BE2C (cell line): ENCODE data around the gene OR2A42.
"Not testable (repeated sequence)": the region's sequence is repeated elsewhere in the genome, so short reads cannot be mapped to it uniquely, and the experiment has no call there.

Experiments
- DNase-seq: peaks from one replicate; pipeline ENCODE4 v3.0.0-alpha.2; 2020
- H3K27me3 ChIP-seq: fragments of 250-450 bp; sonication (Bioruptor Pico); 2 replicates; pipeline ENCODE4 v1.5.1; 2020; ENCODE audit warnings: mild to moderate bottlenecking
- H3K36me3 ChIP-seq: fragments of 250-450 bp; sonication (Bioruptor Pico); 2 replicates; pipeline ENCODE4 v1.5.1; 2020; ENCODE audit warnings: mild to moderate bottlenecking
- H3K4me1 ChIP-seq: fragments of 250-450 bp; sonication (Bioruptor Pico); 2 replicates; pipeline ENCODE4 v1.5.1; 2020
- H3K4me3 ChIP-seq: 2 replicates; pipeline ENCODE4 v1.5.1; 2011; ENCODE audit warnings: low read depth, low read length
- H3K9me3 ChIP-seq: fragments of 250-450 bp; sonication (Bioruptor Pico); 2 replicates; pipeline ENCODE4 v1.5.1; 2020
- TF ChIP-seq, protein P1 (sequence below): IDR thresholded peaks from 2 replicates; pipeline ENCODE4 v1.5.1; 2012; ENCODE audit warnings: mild to moderate bottlenecking, low read depth, low read length

OR2A42 gene

DNA sequence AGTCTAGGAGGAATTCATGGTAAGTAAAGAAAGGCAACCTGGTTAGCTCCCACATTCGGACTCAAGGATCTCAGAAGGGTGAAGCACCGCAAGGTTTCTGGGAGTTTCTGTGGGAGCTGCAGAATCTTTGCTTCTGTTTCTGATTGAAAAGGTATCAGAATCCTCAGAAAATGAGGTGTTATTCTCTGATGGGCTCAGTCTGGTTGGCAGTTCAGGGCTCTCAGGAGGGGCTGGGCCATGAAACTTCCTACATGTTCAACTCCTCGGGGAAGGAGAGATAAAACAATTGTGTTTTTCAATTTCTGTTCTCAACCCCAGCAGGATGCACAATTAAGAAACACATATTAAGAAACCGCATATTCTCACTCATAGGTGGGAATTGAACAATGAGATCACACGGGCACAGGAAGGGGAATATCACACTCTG lies 16.1 kb upstream of the OR2A42 start:
- Histone ChIP-seq H3K36me3 (no peaks in the 10 kb centered on the region), H3K4me1 (no peaks in the 10 kb centered on the region), H3K4me3 (no peak overlapping the region), H3K27me3 (no peaks in the 10 kb centered on the region), H3K9me3 (no peaks in the 10 kb centered on the region)
- TF ChIP-seq, protein P1, sequence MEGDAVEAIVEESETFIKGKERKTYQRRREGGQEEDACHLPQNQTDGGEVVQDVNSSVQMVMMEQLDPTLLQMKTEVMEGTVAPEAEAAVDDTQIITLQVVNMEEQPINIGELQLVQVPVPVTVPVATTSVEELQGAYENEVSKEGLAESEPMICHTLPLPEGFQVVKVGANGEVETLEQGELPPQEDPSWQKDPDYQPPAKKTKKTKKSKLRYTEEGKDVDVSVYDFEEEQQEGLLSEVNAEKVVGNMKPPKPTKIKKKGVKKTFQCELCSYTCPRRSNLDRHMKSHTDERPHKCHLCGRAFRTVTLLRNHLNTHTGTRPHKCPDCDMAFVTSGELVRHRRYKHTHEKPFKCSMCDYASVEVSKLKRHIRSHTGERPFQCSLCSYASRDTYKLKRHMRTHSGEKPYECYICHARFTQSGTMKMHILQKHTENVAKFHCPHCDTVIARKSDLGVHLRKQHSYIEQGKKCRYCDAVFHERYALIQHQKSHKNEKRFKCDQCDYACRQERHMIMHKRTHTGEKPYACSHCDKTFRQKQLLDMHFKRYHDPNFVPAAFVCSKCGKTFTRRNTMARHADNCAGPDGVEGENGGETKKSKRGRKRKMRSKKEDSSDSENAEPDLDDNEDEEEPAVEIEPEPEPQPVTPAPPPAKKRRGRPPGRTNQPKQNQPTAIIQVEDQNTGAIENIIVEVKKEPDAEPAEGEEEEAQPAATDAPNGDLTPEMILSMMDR = no peak
- no peak for DNase-seq

DNA sequence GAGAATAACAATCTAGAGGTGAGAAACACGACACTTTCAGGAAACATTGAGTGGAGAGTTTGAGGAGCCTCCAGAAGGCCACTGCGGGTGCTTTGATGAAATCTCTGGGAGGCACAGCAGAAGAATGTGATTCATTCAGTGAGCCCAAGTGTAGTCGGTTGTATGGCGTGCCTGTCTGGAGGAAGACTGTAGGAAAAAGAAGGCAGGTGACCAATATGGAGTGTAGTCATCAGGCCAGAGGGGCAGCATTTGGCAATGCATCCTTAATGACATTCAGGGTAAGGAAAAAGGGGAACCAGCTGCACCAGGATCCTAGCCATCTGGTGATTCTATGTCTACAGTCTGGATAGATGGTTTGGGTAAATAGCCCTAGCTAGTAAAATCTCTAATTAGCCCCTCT lies 12.9 kb upstream of the OR2A42 start:
- DNase-seq, H3K36me3 ChIP-seq, H3K4me3 ChIP-seq, H3K27me3 ChIP-seq, H3K9me3 ChIP-seq, H3K4me1 ChIP-seq: not testable (repeated sequence)

DNA sequence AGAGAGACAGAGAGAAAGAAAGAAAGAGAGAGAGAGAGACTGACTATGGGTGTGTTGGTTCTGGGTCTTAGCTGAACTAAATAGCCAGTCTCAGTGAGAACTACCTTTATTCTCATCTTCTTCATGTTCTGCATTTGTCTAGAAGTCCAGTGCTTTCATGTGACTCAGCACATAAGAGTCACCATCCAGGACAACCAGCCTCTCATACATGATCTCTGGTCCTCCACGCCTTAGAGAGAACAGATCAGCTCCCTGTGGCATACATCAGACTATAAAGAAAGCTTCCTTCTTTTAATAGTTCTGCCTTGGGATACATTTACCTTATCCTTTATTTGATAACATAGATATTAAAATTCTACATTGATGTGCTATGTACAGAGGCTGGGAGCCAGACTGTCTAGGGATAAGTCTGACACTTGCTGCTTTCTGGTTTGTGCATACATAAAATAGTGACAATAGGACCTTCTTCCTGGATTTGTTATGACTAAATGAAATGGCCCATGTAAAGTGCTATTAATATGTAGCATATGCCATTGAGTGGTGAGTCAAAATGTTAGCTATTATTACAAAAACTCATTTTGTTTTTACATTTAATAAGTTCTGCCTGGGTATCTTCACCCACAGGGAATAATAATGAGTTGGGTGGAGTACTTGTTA lies 8.4 kb upstream of the OR2A42 start:
- not testable (repeated sequence) for H3K27me3 ChIP-seq, DNase-seq, H3K4me3 ChIP-seq, H3K9me3 ChIP-seq, H3K36me3 ChIP-seq, H3K4me1 ChIP-seq

DNA sequence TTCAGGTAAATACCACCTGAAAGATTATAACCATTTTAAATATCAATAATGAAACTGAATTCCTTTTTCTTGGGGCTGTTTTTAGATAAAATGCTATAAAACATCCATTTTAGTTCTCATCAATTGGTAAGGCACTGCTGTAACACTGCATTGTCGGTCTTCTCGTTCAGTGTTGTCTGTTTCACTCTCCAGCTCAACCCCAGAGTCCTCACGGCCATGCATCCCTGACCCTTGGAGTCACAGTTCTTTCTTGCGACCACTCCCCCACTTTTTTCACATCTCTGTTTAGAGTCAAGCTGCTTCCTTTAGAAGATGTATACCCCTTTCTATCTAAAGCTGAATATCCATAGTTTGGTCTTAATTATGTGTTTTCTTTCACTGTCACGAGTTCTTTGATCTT lies 7.6 kb upstream of the OR2A42 start:
- H3K36me3 ChIP-seq, H3K4me1 ChIP-seq, H3K9me3 ChIP-seq, DNase-seq, H3K4me3 ChIP-seq, H3K27me3 ChIP-seq: not testable (repeated sequence)

DNA sequence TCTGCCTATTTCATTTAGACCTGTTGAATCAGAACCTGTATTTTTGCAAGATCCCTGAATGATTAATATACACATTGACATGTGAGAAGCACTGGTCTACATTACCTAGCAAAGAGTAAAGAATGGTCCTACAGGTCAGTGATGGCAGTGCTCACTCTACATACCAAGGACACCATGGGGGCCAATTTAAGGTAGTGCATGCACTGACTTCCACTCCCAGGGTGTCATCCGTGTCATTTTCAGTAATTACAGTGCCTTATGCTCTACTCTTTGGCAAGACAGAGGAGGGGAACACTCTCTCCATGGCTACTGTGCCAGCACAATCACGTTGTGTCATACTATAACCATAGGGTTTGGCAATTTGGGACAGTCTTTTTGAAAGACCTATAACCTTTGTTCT lies 6.0 kb upstream of the OR2A42 start:
- not testable (repeated sequence) for H3K27me3 ChIP-seq, H3K4me3 ChIP-seq, DNase-seq, H3K9me3 ChIP-seq, H3K36me3 ChIP-seq, H3K4me1 ChIP-seq

DNA sequence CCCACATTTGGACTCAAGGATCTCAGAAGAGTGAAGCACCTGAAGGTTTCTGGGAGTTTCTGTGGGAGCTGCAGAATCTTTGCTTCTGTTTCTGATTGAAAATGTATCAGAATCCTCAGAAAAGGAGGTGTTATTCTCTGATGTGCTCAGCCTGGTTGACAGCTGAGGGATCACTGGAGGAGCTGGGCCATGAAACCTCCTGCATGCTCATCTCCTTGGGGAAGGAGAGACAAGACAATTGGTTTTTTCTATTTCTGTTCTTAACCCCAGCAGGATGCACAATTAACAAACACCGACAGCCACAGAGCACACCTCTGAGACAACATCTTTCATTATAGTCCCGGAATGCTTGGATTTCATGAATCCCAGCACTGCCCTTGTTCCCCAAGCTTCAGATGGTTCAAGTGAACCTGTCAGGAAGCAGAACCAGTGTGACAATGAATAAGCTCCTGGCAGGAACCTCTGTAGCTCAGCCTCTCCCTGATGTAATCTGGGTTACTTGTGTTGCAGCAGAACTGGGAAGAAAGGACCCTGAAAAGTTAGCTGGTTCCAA lies 799 bp downstream of the OR2A42 start:
- H3K27me3 ChIP-seq, H3K36me3 ChIP-seq, H3K4me3 ChIP-seq, DNase-seq, H3K4me1 ChIP-seq, H3K9me3 ChIP-seq: not testable (repeated sequence)

DNA sequence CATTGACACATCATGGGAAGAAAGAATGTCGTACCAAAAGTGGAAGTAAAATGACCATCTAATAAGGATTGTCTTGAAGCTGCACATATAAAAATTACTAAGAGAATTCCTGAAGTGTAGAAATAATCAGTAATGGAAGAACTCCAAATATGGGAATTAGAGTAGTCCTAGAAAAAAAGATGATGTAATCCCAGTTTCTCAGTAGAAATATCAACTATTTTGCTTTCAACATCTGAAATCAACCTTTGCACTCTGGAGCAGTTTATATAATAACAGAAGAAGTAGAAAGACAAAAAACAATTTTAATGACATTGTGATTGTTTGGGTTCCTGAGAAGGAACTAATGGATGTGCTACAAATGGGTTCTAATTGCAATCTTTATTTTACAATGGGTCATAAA lies 6.4 kb downstream of the OR2A42 start:
- H3K27me3 ChIP-seq, H3K4me3 ChIP-seq, DNase-seq, H3K4me1 ChIP-seq, H3K36me3 ChIP-seq, H3K9me3 ChIP-seq: not testable (repeated sequence)

DNA sequence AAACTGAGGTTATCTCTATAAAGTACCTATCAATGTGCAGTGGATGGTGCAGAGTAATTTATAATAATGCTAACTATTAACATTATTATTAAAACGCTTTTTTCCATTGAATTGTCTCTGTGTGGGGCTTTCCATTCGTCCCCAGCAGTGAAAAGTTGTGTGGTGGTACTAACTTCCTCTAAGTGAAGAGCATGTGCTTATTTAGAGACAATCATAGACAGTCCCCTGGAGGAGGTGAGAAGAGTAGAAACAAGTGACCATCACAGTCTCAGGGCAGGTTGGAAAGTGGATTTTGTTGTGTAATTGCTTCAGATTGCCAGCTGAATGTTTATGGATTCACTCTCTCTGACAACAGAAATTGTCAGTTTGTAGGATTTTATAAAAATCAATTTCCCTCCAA lies 8.4 kb downstream of the OR2A42 start:
- H3K4me1 ChIP-seq = not testable (repeated sequence)

DNA sequence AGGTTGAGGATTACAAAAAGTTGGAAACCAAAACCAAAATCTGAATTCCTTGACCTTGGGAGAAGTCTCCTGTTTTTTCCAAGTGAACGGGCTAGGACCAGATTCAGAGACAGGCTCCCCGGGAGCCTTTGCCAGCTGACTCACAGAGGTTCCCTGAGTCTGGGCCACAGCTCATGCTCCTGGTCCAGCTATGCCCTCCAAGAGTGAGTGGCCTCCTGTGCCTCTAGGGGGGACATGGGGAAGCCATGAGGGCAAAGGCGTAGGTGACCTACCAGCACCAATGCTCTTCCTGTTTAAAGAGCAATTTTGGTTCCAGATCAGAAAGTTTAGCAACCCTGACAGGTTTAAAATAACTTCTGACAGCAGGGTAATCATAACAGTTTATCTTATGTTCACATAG lies 10.6 kb downstream of the OR2A42 start:
- not testable (repeated sequence) for H3K36me3 ChIP-seq, H3K4me1 ChIP-seq, H3K4me3 ChIP-seq, H3K27me3 ChIP-seq, H3K9me3 ChIP-seq, DNase-seq

More for the DNA sequence above, 8.4 kb downstream of the OR2A42 start:
- DNase-seq, H3K4me3 ChIP-seq, H3K27me3 ChIP-seq, H3K36me3 ChIP-seq, H3K9me3 ChIP-seq: not testable (repeated sequence)

DNA sequence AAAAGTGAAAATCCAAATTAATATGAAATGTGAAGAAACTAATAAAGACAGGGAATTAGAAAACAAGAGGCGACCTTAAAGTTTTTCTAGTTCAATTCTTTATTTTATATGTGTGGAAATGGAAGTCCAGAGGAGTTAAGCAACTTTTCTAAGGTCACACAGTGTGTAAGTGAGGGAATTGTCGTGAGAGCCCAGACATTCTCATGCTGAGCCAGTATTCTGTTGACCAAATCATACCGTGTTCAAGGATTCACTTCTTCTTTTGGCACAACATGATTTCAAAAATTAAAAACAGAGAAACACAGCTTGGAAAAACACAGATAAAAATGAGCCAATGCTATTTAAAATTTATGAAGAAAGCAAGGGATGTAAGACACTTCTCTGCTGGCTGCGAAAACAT lies 12.5 kb downstream of the OR2A42 start:
- not testable (repeated sequence) for H3K4me1 ChIP-seq, H3K36me3 ChIP-seq, H3K27me3 ChIP-seq, H3K4me3 ChIP-seq, DNase-seq, H3K9me3 ChIP-seq

DNA sequence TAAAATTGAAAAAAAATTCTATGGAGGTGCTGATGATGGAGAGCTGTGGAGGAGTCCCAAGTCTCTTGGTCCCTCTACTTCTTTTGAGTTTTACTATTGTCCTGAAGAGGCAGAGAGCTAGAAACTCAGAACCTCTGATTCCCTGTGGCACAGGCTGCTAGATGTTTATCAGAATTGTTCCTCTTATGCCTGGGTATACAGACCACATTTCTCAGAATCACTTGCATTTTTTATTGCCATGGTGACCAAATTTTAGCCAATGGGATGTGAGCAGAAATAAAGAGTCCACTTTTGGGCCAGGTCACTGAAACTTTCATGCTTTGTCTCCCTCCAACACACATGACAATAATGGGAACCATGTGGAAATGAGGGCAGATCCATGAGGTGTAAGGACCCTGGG lies 15.7 kb downstream of the OR2A42 start:
- not testable (repeated sequence) for H3K9me3 ChIP-seq, DNase-seq, H3K36me3 ChIP-seq, H3K4me1 ChIP-seq, H3K27me3 ChIP-seq, H3K4me3 ChIP-seq

DNA sequence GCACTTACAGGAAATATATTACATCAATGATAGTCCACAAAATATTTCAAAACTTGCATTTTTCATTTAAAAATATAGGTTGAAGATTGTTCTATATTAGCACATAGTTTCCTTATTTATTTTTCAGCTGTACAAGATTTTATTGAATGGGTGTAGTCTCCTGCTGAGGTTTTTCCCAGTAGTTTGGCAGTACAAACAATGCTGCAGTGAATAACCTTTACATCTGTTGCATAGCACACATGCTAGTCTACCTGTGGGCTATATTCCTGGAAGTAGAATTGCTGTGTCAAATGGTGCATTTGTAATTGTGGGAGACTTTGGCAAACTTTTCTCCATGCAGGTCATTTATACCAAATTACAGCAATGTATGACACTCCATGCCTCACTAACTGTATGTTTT lies 18.9 kb downstream of the OR2A42 start:
- not testable (repeated sequence) for H3K36me3 ChIP-seq, H3K4me3 ChIP-seq, DNase-seq, H3K9me3 ChIP-seq, H3K27me3 ChIP-seq, H3K4me1 ChIP-seq

DNA sequence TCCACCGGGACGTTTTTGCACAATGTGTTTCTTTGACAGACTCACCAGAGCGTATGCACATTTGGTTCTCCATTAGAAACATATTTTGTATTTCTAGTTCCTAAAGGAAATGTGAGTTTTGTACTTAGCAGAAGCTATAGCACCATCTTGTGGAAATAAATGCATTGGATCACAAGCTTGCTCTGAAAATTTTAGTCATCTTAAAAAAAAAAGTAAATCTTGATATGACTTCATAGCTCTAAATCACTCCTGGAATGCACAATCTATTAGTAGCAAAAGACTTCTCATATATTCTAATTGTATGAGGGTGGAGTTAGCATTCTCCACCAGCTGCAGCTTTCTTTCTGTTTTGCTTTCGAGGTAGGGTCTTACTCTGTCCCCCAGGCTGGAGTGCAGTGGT lies 20.3 kb downstream of the OR2A42 start:
- not testable (repeated sequence) for H3K4me3 ChIP-seq, H3K36me3 ChIP-seq, H3K4me1 ChIP-seq, DNase-seq, H3K9me3 ChIP-seq, H3K27me3 ChIP-seq

DNA sequence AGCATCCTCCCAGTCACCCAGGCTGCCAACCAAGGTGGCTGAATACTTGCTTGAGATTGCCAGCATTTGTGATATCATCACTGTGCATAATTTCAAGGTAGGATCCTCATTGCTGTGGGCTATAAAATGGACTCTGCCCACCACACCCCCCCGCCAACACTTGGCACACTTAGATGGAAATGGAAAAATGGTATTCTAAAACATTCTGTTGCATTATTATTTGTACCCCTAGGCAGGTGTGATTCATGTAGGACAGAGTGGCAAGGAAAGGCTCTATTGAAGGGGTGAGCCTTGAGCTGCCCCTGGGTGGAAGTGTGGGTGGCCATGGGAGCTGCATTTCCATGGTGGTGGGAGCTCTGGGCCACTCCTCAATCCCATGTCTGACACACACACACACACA lies 20.8 kb downstream of the OR2A42 start:
- H3K9me3 ChIP-seq, H3K27me3 ChIP-seq, H3K4me1 ChIP-seq, H3K36me3 ChIP-seq, H3K4me3 ChIP-seq, DNase-seq: not testable (repeated sequence)

DNA sequence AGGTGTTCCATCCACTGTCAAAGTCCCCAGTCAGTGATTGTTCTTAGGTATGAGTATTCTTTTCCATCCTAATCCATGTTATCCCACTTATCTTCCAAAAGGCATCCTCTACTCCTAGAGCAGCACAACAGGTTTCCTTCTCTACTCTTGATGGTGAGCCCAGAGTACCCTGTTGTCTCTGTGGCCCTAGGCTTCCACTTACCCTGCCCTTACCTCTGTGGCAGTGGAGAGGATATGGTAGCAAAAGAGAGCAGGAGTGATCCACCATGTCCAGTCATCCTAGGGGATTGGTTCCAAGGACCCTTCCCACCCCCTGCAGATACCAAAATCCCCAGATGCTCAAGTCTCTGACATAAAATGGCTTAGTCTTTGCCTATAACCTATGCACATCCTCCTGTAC lies 22.2 kb downstream of the OR2A42 start:
- not testable (repeated sequence) for H3K36me3 ChIP-seq

DNA sequence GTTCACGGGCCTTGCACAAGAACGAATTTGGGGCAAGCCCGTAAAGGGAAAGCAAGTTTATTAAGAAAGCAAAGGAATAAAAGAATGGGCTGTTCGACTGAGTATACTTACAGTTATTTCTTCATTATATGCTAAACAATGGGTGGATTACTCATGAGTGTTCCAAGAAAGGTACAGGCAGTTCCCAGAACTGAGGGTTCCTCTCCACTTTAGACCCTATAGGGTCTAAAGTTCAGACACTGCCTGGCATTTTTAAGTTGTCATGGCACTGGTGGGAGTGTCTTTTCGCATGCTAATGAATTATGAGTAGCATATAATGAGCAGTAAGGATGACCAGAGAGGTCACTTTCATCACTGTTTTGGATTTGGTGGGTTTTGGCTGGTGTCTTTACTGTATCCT lies 34.1 kb downstream of the OR2A42 start:
- H3K27me3 ChIP-seq, H3K36me3 ChIP-seq, DNase-seq, H3K9me3 ChIP-seq, H3K4me3 ChIP-seq, H3K4me1 ChIP-seq: not testable (repeated sequence)

More for the DNA sequence above, 22.2 kb downstream of the OR2A42 start:
- not testable (repeated sequence) for H3K4me3 ChIP-seq, H3K4me1 ChIP-seq, DNase-seq, H3K9me3 ChIP-seq, H3K27me3 ChIP-seq
